Endometrial microvascular endothelial cells (primary cell): Measurements from ENCODE around the gene POLR3B. TPM values are rescaled to one million over a fixed set of nuclear protein-coding genes. Genes with fewer than 3 reads are reported as not detected.

Experiments used
- in situ Hi-C: cut with HindIII; loops from 2 replicates; pipeline ENCODE4 v1.10.0; 2017; ENCODE audit warnings: low sequenced_read_pairs, low pct_unique_long_range_greater_than_20kb; ENCODE audit errors: inconsistent ontology term
- total RNA-seq: library from RNA; depleted of rRNA; stranded (reverse); fragments of >200 nt; gene quantifications from one replicate; pipeline ENCODE4 v1.2.3, GENCODE V29; 2015; ENCODE audit errors: inconsistent ontology term

The POLR3B gene
- total RNA-seq, 1 donor from 2014 or later: 14.3 TPM

DNA sequence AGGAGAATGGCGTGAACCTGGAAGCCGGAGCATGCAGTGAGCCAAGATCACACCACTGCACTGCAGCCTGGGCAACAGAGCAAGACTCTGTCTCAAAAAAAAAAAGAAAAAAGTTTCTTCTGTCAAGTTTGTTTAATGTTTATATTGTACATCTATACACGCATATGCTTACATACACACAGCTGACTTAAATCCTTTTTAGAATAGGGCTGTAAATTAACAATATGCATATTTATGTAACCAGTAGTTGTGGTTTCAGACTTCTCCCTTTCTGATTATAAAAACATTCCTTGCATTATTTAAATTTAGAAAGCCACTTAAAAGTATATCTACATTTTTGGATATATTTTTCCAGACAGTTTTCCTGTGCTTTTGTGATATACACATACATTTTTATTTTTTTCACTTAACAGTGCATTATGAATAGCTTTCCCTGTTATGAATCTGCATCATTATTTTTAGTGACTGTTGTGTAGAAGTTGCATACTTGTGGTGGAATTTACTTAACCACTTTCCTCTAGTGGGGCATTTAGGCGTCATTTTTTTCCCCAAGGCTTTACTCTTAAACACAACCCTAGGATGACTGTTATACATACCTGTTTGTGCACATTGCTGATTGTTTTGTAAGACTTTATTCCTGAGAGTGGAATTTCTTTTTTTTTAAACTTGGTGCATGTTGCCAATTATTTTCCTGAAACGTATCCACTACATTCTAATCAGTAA, 29.4 kb downstream of the POLR3B start:
- in situ Hi-C loops: loop anchor here (25.0 kb wide), 1 partner anchor 525 kb away; no protein-coding TSS in a partner anchor

DNA sequence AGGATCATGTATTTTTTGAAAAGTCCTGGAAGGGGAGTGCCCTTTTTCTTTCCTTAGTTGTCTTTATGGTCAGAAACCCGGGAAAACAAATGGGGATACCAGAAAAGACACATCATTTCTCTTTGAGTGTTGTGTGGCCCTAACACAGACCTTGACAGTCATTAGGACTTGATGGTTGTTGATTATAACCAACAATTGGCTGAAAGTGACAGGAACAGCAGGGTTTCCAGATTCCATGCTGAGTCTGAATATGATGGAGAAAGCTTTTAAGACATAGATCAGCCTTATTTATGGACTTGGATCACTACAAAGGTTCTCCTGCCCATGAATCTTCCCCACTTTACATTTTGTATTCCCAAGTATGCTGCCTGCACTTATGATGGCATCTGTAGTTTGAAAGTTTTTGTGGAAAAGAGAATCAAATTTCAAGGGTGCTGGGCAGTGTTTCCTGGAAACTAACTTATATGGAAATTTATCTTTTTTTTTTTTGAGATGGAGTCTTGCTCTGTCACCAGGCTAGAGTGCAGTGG, 30.4 kb downstream of the POLR3B start:
- in situ Hi-C loops: loop anchor here (25.0 kb wide), 1 partner anchor 524 kb away; no protein-coding TSS in a partner anchor

DNA sequence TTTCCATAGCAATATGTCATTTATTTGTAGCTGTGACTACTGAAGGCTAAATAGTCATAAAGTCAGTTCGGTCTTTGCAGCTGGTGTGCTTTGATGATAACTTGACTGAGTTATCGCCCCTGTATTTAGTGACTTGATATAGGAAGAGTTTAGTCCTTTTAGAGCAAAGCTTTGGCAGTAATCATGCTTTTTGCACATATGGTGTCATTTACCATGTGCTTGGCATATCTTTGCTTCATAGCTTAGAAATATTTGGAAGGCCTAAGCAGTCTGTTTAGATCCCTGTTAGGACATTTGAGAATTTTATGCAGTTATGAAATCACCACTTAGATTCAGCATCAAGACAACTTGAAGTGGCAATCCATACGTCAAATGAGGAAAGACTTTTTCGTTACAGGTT, 31.6 kb downstream of the POLR3B start:
- in situ Hi-C loops: loop anchor here (25.0 kb wide), 1 partner anchor 523 kb away; no protein-coding TSS in a partner anchor

DNA sequence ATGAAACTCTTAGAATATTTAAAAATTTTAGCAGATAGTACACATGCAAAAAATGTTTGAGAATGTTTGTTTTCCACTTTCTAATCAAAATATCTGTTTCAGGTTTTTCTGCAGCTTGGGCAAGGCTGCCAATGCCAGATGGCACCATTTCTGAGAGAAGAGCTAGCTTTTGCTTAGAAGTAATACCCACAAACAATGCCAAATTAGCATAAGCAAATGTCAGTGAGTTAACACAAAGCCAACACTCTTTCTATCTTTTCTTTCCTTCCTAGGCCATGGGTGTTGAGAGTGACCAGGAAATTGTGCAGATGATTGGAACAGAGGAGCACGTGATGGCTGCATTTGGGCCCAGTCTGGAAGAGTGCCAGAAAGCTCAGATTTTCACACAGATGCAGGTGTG, 35.2 kb downstream of the POLR3B start:
- in situ Hi-C loops: loop anchor here (25.0 kb wide), 1 partner anchor 520 kb away; no protein-coding TSS in a partner anchor

DNA sequence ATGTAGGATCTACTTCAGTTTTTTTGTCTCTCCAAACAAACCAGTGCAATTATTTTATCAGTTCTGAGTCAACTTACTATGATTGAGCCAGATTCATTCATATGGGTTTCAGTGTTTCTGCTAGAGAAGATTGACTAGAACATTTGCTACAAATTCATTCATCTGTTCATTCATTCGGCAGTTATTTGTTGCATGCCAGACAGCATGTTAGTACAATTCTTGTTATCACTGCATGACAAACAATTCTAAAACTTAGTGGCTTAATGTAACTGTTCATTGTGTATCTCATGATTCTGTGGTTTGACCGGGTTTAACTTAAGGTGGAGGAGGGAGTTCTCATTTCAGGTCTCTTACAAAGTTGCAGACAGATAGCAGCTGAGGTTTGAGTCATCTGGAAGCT, 52.3 kb downstream of the POLR3B start:
- in situ Hi-C loops: no loop called here

DNA sequence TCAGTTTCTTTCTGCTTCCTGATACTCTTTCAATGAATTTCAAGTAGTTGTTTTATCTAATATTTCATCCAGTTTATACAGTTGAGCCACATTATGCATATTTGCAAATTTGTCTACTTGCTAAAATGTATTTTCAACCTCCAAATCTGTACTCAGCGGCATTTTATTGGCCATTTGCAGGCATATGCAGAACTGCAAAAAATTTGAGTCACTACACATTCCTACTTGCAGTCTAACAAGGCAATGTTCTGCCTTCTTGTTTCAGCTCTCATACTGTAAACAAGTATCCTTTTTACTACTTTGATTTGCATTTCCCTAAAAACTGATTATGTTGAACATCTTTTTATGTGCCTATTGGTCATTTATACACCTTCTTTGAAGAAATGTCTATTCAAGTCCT, 55.0 kb downstream of the POLR3B start:
- in situ Hi-C loops: no loop called here

DNA sequence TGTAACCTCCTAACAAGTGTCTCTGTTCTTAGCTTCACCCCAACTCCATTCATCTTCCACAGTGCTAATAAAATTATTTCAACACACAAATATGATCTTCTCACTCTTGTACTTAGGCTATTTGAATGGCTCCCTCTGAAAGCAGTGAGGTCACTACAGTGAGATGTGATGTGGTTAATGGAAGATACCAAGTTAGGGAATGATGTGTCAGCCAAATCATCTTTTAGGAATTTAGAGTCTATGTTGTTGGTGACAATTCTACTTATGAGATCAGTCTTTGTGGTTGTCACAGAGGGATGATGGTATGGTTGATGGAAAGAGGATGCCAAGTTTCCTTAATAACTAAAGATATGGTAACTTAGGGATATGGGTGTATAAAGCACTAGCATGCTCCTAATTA, 57.6 kb downstream of the POLR3B start:
- in situ Hi-C loops: no loop called here

DNA sequence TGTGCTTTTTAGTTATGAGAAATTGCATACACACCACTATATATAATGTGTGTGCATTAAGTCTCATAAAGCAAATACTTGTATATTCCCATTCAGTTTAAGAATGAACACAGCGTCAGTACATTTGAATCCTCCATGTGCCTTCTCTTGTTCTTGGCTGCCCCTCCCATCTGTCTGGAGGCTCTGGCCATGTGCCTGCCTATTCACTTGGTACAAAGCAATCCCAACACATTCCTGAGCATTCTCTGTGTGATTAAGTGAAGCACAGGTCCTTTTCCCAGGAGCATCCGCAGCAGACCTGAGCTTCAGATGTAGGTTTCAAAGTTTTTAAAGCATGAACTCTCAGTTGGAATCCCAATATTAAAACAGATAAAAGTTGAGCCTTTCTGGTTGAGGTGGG, 58.7 kb downstream of the POLR3B start:
- in situ Hi-C loops: no loop called here

DNA sequence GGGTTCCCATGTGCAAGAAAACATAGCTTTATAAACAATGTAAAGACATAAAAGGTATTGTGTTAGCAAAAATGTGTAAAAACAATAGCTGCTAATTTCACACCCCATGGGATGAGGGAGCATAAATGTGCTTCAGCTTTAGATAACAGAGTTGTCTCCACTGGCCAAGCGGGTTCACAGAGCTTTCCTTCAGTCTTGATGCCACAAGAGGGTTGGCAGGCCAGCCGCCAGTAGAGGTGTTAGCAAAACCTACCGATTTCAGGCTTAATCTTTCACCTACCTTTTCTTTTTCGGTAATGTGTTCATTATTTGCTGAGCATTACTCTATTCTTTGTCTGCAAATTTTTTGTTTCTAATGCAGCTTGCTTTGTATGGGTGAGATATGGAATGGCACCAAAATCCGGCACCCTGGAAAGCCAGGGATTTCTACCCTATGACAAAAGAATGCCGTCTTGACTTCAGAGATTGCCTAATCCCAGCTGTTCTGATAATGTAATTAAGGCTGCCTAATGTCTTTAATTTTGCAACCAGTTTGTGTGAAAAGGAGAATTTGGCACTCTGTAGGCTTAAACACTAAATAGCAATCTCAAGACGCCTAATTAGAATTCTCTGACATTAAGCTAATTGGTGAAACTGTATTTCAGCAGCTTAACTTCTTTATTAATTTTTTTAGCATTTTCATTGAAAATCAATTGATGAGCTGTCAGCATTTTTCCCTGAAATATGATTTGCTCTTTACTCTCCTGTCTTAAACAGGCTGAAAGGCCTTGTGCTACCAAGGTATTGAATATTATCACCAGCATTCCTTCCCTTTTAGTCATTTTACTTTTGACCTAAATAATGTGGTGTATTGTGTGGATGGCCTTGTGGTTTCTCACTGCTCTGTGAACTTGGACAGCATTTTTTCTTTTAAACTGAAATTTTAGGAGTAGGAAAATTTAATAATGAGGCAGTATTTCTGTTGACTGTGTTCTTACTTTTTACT, 60.7 kb downstream of the POLR3B start:
- in situ Hi-C loops: no loop called here

DNA sequence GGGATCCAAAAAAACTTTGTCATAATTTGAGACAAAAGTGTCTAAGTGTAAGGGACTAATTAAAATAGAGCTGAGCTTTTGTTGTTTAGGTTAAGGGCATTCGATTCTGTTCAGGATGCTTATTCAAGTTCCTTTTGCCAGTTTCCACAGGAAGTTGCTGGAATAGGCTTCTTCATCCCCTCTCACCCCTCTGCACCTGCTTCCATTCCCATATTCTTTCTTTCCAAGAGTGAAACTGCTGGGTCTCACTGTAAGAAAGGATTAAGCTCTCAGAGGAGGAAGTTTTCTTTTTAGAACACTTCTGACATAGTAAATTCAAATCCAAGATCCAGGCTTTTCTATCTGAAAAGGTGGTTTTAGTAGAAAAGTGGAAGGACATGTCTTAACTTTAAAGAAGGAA, 61.4 kb downstream of the POLR3B start:
- in situ Hi-C loops: no loop called here

DNA sequence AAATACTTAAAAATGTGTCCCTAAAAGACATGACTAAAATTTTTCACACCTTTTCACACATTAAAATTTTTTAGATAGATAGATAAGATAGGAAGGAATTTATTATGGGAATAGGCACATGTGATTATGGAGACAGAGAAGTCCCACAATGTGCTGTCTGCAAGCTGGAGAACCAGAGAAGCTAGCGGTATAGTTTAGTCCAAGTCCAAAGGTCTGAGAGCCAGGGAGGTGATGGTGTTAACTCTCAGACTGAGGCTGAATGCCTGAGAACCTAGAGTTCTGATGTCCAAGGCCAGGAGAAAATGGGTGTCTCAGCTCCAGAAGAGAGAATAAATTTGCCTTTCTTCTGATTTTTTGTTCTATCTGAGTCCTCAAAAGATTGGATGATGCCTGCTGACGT, 65.7 kb downstream of the POLR3B start:
- in situ Hi-C loops: no loop called here

DNA sequence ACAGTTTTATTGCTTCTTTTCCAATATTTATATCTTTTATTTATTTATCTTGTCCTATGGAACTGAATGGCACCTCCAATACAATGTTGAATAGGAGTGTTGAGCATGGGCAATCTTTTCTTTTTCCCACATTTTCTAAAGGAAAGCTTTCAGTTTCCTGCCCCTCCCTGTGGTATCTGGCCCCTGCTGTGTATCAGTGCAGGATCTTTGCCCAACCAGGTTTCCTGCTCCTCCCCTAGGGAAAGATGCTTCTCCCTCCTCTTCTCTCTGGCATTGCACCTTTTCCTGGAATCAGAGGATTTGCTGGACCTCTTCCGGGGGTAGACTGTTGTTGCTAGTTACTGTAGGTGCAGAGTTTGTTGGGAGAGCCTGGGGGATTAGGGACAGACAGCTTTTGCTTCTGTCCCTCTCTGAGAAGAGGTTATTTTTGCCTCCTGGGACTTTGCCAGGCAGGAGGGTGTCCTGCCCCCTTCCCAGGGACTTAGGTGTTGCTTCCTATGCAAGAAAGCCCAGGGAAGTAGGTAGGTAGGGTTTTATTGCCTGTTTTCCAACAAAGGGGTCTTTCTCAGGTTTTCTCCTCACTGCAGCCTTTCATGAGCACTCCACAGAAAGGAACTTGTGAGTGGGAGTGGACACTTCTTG, 67.6 kb downstream of the POLR3B start:
- in situ Hi-C loops: no loop called here

DNA sequence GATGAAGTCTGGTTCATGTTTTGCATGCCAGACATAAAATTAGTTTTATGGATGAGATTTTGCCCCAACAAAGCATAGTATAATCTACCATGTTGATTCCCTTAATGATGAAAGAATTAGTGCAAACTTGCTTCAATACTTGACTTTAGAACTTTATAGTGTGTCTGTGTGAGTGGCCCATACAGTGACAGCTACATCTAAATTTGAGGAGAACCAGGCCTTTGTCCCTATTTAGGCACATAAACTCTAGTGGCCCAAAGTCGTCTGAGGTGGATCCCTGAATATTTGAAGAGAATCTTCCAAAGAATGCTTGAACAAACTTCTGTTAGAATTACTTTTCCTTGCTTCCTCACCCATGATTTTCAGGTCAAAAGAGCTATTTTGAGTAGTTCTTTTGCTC, 70.4 kb downstream of the POLR3B start:
- in situ Hi-C loops: no loop called here

DNA sequence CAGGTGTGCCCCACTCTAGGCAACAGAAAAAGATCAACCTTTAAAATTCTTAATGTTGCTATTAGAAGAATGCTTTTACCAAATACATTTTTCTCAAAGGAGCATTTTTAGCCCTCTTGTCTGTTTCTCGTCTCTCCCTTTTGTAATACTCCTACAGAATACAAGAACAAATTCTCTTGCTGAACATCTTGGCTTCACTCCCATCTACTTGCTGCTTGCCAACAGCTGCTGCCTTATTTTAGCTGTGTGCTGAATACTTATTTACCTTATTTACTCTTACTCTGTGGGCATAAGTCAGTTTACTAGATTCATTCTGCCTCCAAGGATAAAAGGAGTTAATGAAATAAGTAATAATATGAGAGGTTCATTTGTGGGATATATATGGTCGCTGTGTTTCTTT, 70.8 kb downstream of the POLR3B start:
- in situ Hi-C loops: no loop called here

DNA sequence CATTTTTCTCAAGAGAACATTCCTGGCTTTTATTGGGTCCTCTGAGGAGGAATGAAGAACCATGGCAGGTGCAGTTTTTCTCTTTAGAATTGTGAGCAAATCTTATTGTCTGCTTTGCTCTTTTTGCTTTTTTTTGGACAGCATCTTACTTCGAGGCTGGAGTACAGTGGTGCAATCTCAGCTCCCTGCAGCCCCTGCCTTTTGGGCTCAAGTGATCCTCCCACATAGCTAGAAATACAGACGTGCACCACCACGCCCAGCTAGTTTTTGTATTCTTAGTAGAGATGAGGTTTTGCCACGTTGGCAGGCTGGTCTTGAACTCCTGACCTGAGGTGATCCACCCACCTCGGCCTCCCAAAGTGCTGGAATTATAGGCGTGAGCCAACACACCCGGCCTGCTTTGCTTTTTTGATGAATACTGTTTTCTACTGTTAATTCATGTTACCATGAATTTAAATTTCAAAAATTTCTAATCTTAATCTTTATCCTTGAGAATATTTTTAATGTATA, 71.5 kb downstream of the POLR3B start:
- in situ Hi-C loops: no loop called here

DNA sequence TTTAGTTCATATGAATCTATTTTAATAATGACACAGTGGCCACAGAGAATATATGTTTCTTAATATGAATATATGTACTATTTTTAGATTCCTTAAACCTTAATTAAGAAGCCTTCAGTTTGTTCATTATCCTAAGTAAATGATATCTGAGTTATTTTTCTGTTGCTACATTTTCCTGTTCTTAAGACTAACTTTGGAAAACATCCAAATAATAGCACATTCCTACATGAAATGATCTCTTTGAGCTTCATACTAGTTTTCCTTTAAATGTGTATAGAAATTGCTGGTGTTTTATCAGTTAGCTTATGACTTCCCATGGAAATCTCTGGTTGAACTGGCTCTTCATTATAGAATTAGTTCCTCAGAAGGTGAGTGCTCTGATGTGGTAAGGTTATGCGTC, 72.1 kb downstream of the POLR3B start:
- in situ Hi-C loops: no loop called here

DNA sequence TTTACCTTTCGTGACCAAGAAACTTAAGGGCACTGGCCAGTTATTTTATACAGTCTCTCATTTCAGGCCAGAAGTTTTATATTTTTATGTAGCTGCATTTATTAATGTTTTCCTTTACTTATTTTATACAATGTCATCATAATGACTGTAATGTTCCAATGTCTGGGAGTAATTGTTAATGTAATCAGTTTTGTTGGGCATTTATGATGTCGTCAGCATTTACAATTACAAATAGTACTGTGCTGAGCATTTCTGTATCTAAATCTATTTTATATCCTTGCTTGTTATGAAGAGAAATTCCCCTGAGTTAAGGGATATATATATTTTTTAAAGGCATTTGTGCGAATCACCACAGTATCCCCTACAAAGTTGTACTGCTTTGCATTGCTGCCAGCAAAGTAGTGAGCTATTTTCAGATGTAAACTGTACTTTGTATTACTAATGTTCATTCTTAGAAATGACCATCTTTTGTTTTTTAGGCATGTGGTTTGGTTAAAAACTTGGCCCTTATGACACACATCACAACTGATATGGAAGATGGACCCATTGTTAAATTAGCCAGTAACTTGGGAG, 74.4 kb downstream of the POLR3B start:
- in situ Hi-C loops: no loop called here

DNA sequence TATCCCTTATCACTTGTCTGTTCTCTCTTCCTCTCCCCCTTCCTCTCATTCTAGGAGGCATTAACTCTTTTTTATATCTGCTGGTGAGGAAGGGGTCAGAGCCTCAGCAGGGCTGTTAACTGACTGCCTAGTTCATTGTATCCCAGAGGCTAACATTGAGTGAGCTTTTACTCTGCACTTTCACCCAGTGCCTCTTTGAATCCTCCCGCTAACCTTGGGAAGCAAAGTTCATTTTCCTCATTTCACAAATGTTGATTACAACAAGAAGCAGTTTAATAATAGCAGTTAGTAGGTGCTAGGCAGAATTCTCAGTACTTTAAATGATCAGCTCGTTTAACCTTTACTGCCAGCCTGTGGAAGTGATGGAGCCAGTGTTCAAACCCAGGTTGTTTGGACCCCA, 75.5 kb downstream of the POLR3B start:
- in situ Hi-C loops: no loop called here

DNA sequence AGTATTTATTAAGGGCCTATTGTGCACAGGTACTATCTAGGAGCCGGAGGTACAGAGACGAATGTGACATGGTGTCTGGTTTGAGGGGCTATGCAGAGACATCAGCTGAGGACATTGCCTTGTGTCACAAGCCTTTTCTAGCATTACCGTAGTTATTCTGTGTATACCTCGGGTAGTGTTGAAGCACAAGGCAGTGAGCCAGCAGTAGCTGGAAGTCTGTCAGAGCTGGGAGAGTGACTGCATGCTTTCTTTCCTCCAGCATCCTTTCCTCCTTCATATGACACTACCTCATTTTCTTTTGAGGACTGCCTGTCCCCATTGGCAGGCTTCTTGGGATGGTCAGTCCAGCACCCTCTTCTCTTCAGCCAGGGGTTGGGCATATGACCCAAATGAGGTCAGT, 77.0 kb downstream of the POLR3B start:
- in situ Hi-C loops: no loop called here
